DMS 273 treated with DMSO at 0.1 percent for 48 hours (cell line): ENCODE results near the gene DELE1.

Experiments used
- DNase-seq: peaks from one replicate; lab custom pipeline; 2025; lab: John Stamatoyannopoulos, UW

The DELE1 gene

GRCh38 chr5:141923448-141924313, at the start of gene DELE1:
Gene DELE1 (plus strand): TSS chr5:141923871. CDS start chr5:141923942, 71 bp downstream.
- peak; percentile 94 for DNase-seq

- DNase-seq = no peak
Observed at GRCh38 chr5:141873933-141874261, 49.8 kb upstream of the DELE1 start.

- no peak for DNase-seq
Observed at GRCh38 chr5:141874262-141874964, 49.3 kb upstream of the DELE1 start.

- no peak for DNase-seq
Observed at GRCh38 chr5:141875022-141875740, 48.5 kb upstream of the DELE1 start.

DNA sequence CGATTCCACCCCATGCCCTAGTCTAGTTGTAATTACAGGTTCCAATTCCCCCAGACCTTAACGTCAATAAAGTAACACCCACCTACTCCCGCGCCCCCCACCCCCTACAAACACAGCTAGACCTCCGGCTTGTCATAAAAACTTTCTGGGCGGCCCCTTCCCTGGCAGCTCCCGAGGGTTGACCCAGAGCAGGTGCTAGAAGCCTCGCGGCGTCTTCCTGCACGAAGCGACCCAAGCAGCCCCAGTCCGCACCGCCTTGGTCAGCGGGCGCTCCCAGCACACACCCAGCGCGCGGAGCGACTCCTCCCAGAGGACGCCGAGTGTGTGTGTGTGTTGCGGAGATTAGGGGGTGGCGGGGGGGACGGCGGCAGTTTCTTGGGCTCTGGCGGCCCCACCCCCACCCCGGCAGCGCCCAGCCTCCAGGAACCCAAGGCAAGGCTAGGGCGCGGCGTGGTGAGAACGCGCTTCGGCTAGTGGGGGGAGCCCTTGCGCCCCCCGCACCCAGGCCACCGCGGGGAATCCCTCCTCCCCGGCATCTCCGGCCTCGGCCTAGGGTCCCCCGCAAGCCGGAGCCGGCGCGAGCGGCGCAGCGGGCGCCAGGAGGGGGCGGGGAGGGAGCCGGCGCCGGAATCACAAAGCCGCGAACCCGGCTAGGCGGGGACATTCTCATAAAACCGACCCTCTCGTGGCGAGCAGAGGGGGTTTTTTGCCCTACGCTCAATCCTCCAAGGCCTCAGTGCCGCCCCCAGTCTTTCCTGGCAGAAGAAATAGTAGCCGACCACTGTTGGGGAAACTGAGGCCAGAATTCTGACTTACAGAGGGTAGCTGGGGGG, 47.7 kb upstream of the DELE1 start:
- no peak for DNase-seq

DNA sequence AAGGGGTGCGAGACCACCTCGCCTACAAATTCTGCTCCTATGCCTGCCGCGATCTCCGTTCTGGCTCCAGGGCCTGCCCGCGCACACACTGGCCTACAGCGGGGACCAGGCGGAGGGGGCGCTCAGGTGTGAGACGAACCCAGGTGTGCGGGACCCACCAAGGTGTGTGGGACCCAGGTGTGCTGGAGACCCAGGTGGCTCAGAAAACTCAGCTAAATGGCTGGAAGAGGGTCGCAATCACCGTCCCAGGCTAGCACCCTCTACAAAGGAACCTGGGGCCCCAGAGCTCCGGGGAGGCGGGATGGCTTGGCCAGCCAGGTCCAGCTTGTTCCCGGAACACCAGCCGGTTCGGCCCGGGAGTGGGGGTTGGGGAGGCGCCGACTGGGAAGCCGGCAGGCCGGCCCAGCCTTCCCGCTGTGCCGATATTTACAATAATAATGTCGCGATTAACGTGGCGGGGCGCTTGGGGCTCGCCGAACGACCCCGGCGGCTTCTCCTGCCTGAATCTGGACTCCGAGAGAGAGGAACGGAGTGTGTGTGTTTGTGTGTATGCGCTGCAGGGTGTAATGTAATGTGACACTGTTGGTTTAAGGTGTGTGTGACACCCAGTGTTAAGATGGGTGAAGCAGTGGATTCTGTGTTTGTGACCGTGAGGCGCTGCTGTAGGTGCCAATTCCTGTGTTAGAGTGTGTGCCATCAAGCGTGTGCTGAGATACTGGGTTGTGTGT, 46.9 kb upstream of the DELE1 start:
- DNase-seq = no peak

DNA sequence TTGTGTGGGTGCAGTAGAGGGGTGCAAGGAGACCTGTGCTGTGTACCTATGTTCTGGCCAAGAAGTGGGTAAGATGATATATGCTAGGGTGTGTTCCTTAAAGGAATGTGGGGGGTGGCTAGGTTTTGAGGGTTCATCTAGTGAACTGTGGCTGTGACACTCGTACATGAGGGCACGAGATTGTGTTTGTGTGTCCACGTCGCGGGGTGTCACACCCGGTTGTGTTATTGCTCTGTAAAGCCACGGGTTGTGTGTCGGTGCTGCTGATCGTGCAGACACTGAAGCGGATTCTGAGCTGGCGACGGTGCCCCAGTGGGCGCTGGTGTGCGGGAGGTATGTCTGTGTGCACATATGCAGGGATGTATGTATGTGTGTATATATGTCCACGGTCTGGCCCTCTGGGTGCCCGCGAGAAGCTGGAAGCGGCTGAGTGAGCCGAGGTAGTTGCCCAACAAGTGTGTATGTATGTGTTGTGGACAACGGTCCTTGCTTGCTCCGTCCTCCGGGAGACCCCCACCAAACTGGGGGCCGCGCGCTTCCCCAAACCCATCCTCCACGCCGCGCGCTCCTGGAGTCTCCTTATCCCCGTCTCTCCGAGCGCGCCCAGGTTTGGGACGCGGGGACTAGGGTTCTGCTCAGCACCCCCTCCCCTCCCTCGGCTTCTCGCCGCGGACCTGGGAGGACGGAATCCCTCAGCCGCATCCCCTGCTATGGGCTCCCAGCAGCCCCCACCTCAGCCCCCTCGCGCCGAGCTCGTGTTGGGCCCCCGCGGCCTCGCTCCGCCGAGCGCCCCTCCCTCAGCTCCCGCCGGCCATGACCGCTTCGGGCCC, 46.1 kb upstream of the DELE1 start:
- no peak for DNase-seq

DNA sequence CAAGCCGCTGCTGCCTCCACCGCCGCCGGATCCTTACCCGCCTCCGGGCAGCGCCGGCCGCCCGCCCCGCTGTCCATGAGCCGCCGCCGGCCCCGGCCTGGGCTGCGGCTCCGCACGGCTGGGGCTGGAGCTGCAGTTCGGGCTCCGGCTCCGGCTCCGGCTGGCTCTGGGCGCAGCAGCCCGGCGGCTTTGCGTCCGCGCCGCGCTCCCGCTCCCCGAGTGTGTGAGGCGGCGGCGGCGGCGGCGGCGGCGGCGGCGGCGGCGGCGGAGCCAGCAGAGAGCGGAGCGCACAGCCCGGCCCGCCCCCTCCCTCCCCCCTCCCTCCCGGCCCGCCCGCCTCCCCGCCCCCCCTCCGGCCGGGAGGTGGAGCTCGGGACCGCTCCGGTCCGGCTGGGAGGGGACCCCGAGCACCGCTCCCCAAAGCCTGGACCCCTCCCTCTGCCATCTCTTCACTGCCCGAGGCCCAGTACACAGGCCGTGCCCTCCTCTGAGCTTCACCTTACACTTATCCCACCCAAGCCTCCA, 45.4 kb upstream of the DELE1 start, which contains the start of gene PCDH1:
Gene PCDH1 (minus strand): TSS at position 225 of the 525 bp plus-strand sequence. CDS start 148 bp downstream, at position 77.
- no peak for DNase-seq

- peak; percentile 77 for DNase-seq
Observed at GRCh38 chr5:141878711-141879425, 44.8 kb upstream of the DELE1 start.

GRCh38 chr5:141879426-141879759, 44.3 kb upstream of the DELE1 start:
- no peak for DNase-seq

- DNase-seq = no peak
Observed at GRCh38 chr5:141879941-141880738, 43.5 kb upstream of the DELE1 start.

- no peak for DNase-seq
Observed at GRCh38 chr5:141880961-141881801, 42.5 kb upstream of the DELE1 start.

DNA sequence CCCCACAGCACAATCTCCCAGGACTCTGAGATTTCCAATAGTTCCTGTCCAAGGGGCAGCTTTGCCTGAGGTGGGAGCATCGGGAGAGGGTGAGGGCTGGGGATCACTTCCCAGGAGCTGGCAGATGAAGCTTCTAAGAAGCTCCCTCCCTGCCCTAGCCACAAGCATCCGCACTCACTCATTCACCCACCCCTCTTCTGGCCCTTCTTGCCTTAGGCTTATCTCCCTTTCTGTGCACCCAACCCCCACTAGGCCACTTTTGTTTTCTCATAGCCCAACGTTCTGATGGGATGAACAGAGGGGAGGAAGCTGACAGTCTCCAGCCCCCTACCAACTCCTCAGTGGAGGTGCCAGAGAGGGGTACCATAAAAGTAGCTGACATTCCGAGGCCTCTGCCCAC, 41.8 kb upstream of the DELE1 start:
- no peak for DNase-seq

GRCh38 chr5:141882594-141883183, 41.0 kb upstream of the DELE1 start:
- no peak for DNase-seq

- DNase-seq = no peak
Observed at GRCh38 chr5:141883184-141883891, 40.3 kb upstream of the DELE1 start.

DNA sequence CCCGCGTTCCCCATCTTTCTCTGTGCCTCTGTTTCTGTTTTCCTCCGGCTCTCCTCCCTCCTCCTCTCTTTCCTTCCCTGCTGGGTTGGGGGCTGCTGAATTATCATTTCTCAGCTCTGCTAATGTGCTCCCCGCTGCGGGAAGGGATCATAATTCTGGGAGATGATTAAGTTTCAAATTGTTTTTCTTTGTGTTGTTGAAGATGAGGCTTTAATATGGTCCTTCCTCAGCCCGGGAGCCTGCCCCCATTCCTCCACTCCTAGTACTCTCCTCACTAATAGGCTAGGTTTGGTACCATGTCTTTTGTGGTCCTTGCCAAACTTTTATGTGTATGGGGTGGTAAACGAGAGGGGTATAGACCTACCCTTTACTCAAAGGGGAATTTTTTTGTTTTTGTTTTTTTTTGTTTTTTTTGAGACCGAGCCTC, 39.8 kb upstream of the DELE1 start:
- no peak for DNase-seq
